ENCODE results near the gene CEND1.

The CEND1 gene

DNA sequence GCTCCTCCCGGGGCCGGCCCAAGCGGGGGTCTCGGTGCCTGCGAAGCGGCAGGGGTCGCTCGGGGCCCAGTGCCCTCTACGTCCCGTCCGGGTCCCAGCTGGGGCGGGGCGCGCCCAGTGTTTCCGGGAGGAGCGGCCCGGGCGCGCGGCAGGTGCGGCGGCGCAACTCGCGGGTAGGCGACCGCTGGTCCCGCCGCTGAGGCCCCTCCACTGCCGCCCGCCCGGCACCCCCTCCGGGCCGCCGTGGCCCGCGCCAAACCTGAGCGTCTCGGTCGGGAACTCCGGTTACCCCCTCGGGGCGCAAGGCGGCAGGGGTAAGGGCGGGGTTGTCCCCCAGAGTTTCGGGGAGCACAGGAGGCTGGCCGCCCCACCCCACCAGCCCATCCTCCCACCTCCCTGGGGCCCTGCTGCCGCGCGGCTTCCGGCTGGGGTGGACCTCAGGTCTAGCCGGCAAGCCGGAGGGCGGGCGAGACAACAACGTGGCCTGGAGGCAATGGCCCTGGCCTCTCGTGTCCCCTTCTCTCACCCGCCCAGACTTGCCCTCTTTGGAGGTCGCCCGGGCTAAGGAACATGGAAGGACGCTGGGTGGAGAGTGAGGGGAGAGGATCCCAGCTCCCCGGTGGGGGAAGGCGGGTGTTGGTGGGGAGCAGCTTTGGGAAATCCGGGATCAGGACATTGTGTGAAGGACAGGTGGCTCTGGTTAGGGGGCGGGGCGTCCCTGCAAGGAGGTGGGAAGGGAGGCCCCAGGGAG is 37.4 kb upstream of the CEND1 start:
- DNase-seq, result no peak

DNA sequence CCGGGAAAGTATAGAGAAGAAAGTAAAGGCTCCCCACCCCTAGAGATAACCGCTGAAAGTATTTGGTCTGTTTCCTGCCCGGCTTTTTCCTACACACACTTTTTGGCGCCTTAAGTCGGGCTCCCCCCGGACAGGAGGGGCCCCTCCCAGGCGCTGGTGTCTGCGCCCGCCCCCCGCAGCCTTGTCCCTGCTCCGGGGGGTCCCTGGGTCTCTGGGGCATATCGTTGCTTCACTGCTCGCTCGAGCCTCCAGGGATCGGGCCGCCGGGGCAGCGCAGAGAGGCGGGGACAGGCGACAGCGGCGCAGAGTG is 36.9 kb upstream of the CEND1 start:
- no peak for DNase-seq

DNA sequence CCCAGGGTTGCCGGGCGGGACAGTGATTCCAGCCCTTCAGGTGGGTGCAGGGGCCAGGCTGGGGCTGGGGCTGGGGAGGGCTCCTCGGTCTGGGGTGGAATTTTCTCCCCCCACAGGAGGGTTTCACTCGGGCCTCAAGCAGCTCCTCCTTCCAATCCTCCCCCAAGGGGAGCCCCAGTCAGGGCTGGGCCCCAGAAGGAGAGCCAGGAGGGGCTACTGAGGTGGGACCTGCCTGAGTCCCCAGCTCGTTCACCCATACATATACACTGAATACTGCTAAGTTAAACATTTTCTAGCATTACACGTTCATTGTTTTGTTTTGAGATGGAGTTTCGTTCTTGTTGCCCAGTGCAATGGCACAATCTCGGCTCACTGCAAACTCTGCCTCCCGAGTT is 36.3 kb upstream of the CEND1 start:
- DNase-seq, result no peak

DNA sequence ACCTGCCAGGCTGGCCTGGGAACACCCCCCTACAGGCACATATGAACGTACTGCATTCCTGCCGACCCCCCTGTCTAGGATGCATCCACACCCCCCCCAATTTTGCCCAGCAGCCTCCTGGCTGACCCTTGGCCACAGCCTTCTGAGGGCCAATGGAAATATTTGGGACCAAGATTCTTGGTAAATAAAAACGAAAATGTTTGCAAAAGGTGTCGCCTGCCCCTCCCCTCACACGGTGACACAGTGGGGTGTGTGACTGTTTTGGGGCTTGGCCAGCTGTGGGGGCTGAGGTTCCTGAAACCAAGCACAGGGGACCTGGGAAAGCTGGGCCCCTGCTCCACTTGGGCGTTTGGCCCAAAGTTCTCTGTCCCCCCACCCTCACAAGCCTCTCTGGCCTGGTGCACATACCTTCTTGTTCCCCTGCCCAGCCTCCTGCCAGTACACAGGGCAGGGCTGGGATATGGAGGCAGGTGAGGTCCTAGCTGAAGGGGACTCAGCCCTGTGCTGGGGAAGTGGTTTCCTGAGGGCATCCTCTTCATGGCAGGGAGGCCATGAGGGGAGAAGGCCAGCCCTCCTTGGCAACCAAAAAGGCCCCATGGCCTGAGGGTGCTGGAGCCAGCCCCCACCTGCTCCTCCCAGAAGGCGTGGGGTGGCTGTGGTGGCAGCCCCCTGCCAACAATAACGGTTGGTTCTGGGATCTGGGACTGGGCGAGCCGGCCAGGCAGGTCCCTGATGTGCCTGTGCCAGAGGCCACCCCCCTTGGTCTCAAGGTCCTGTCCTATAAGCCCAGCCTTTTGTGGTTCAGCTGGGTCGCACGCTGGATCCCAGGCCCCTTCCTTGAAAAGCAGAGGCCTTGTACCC is 35.7 kb upstream of the CEND1 start:
- DNase-seq, result no peak

DNA sequence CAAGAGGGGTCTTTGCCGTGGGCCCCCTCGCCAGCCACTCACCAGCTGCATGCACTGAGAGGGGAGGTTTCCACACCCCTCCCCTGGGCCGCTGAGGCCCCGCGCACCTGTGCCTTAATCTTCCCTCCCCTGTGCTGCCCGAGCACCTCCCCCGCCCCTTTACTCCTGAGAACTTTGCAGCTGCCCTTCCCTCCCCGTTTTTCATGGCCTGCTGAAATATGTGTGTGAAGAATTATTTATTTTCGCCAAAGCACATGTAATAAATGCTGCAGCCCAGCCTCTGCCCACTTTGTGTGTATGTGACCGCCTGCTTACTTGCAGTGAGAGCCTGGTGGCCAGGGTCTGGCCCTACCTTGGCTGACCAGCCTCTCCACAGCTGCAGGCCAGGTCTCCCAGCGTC is 35.1 kb upstream of the CEND1 start:
- DNase-seq, result no peak

DNA sequence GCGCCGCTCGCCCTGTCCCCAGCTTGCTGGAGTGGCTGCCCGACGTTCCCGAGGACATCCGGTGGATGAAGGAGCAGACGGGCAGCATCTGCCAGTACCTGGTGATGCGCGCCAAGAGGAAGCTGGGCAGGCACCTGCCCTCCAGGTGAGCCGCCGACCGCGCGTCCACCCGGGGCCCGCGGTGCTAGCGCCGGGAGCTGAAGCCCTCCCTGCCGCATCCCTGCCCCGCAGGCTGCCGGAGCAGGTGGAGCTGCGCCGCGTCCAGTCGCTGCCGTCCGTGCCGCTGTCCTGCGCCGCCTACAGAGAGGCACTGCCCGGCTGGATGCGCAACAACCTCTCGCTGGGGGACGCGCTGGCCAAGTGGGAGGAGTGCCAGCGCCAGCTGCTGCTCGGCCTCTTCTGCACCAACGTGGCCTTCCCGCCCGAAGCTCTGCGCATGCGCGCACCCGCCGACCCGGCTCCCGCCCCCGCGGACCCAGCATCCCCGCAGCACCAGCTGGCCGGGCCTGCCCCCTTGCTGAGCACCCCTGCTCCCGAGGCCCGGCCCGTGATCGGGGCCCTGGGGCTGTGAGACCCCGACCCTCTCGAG is 34.5 kb upstream of the CEND1 start:
- no peak for DNase-seq

DNA sequence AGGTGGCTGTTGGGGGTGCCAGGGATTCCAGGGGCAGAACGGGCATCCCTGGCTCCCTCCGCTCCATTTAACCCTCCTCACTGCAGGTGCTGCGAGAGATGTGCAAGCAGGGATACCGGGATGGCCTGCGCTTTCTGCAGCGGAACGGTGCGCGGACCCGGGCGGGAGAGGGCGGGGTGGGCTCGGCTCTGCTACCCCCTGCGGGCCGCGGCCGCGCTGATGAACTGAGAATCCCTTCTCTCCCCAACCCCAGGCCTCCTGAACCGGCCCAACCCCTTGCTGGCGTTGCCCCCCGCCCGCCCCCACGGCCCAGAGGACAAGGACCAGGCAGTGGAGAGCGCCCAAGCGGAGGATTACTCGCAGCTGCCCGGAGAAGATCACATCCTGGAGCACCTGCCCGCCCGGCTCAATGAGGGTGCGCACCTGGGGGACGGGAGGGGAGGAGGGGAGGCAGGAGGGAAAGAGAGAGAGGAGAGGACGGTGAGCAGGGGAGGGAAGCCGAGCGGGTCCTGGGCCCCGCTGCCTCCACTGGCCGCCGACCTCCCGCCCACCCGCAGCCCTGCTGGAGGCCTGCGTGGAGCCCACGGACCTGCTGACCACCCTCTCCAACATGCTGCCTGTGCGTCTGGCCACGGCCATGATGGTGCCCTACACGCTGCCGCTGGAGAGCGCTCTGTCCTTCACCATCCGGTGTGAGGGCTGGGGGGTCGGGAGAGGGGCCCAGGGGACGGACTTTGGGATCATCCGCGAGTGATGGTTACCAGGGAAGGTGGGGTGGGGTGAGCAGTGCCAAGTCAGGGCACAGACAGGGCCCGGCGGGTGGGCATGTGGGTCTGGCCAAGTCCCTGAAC is 33.8 kb upstream of the CEND1 start:
- DNase-seq, result no peak

DNA sequence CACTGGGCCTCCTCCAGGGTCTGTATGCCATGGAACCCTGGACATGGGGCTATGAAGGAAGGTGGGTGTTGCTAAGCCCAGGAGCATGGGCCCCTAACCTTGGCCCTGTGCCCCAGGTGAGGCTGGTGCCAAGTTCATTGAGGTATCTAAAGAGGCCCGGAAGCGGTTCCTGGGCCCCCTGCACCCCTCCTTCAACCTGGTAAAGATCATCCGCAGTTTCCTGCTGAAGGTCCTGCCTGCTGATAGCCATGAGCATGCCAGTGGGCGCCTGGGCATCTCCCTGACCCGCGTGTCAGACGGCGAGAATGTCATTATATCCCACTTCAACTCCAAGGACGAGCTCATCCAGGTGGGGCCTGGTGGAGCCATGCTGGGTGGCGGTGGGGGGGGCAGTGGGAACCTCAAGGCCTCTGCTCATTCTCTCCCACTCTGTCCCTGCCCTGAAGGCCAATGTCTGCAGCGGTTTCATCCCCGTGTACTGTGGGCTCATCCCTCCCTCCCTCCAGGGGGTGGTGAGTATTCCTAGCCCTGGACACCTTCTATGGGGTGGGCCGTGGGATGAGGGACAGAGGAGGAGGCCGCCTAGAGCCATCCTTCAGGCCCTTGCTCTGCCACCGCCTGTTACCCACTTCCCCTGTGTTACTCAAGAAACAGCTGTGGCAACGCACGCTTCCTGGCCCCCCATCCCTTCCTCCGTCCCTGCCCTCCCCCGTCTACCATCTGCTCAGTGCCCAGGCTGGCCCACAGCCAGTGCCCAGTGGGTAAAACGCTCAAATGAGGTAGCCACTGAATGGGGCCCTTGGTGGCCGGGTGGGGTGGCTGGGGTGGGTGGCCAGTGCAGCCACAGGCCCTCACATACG is 31.9 kb upstream of the CEND1 start:
- DNase-seq, result no peak

DNA sequence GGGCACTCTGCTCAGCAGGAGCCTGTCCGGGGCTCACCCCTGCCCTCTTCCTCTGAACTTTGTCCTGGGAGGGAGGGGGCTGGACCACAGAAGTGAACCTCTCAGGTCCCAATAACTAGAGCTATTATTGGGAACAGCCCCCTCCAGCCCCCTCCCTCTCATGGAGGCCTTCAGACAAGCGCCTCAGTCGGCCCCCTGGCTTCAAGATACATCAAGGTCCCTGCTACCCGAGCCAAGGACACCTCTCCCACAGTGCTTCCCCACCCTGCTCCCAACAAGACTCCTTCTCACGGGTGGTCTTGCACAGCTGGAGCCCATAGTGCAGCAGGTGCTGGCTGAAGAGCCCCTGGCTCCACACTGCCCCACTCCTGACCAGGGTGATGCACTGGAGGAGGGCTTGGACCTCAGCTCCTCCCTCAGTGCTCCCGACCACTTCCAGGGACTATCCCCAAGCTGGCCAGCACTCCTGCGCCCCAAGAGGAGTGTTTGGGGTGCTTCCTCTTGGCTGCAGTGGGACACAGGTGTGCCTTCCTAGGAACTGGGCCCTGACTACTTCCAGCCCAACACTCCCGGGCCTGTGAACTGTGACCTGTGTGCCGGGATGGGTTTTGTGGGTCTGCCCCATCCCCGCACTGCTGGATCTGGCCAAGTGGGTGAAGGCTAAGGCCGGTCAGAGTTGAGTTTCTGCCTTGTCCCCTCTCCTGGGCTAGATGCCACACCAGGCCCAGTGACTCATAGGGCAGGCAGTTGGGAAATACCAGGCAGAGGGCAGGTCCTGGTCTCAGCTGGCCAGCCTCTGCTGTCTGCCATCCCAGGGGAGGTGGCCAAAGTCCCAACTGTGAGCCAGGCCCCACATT is 31.0 kb upstream of the CEND1 start:
- no peak for DNase-seq

DNA sequence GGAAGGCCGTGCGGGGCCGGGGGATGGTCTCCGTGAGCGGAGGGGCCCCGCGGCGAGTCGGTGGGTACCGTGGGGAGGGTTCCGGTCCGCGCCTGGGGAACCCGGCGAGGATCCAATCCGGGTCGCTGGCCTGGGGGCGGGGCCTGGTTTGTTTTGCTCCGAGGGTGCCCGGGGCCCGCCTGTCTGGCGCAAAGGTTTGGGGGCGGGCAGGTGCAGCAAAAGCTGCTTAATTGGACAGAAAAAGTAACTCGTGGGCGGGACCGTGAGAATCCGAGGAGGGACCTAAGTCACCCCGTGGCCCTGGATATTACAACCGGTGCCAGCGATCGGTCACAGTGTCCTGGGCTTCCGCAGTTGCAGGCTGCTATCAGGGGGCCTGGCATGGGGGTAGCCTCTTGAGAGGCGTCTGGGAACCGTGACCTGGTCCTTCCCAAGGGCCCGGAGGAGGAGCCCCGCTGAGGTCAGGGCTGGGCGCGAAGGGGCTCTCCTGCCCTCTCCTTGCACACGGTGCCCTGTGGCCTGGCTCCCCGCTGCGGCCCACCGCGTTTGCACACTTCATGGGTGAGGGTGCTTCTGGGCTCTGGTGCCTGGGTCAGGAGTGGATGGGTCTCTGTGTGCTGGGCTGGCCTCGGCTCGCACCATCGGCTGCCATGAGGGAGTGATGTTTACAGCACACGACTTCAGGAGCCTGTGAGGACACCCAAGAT is 30.2 kb upstream of the CEND1 start:
- peak; percentile 61 for DNase-seq

DNA sequence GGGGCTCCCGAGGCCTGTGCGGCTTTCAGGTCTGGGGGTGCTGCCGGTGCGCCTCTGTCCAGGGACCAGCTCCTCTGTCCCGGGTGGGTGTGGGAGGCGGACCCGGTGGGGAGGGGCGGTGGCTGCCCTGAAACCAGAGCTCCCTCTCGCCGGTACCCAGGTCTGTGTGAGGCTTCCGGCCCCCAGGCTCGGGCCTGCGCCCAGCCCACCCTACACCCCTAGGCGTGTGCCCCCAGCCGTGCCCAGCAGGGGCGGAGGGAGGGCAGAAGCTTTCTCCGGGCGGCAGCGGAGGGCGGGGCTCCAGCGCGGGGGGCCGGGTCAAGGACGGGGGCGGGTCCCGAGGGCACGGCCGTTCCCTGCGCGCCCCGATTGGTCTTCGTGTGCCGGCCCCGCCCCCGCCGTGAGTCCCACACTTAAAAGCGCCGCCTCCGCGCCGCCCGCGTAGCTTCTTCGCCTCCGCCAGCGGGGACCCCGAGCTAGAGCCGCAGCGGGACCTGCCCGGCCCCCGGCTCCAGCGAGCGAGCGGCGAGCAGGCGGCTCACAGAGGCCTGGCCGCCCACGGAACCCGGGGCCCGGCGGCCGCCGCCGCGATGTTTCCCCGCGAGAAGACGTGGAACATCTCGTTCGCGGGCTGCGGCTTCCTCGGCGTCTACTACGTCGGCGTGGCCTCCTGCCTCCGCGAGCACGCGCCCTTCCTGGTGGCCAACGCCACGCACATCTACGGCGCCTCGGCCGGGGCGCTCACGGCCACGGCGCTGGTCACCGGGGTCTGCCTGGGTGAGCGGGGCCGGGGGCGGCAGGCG is 29.4 kb upstream of the CEND1 start:
- peak; percentile 89 for DNase-seq

DNA sequence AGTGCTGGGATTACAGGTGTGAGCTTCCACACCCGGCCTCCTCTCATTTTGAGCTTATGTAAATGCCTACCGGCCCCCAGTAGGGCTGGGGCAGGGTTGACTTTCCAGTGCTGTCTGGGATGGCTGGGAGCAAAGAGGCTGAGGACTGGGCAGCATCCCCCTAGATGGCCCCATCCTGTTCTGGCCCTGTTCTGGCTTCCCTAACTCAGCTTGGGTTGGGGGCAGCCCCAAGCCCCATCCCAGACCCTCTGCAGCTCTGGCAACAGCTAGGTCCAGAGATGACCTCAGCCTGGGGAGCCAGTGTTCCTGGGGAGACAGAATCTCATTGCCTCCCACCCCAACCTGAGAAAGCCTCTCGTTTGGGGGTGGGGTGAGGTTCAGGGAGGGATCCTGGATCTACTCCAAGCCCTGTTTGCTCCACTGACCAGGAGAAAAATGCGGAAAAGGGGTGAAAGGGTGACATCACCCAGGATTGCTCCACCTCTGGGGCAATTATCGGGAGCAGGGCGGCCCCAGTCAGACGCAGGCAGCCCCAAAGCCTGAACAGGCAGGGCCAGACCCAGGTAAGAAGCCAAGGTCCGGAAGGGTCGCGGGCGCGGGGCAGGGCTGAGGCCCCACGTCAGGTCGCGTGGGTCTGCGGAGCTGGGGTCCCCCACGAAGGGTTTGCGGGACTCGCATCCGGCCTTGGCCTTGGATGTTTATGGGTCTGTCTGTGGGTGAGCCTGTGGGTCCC is 28.7 kb upstream of the CEND1 start, which contains the start of gene PNPLA2:
Gene PNPLA2 (plus strand): TSS at position 519 of the 733 bp plus-strand sequence. CDS start 805 bp downstream, outside the sequence.
- peak; percentile 59 for DNase-seq

DNA sequence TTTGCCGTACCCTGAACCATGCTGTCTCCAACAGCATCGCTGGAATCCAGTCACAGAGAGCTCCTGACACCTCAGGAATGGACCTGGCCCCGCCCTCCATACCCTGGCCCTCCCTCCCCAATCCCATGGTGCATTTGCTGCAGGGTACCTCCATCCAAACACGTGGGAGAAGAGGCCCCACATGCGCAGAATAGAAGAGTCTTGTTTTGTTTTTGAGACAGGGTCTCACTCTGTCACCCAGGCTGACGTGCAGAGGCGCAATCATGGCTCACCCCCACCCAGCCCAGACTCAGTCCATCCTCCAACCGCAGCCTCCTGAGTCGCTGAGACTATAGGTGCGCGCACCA is 26.5 kb upstream of the CEND1 start:
- no peak for DNase-seq

DNA sequence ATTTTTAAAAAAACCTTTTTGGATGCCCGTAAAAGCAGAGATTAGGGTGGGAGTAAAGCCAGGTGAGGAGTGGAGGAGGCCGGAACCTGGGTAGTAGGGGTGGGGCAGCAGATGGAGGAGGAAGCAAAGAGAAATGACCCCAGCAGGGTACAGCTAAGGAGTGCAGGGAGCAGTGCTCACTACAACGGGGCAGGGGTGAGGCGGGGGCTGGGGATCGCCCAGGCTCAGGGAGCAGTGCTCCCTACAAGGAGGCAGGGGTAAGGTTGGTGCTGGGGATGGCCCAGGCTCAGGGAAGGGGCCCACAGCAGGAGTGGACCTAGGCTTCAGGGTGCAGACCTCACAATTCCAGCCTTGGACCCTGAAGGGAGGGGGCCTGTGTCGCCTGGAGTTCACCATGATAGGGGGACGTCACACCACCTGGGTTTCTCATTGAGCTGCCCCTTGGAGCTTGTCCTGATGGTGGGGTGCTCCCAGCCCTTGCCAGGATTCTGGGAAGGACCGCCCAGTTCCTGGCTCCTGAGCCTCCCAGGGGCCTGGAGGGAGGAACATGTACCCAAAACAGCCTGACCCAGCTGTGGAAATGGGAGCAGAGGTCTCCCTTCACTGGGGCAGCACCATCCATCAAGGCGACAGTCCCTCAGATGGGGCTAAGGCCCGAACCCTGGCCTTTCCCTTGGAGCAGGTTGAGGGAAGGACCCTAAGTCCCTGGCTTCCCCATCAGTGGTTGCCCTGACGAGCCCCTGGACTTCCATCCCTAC is 26.0 kb upstream of the CEND1 start:
- DNase-seq, result no peak

DNA sequence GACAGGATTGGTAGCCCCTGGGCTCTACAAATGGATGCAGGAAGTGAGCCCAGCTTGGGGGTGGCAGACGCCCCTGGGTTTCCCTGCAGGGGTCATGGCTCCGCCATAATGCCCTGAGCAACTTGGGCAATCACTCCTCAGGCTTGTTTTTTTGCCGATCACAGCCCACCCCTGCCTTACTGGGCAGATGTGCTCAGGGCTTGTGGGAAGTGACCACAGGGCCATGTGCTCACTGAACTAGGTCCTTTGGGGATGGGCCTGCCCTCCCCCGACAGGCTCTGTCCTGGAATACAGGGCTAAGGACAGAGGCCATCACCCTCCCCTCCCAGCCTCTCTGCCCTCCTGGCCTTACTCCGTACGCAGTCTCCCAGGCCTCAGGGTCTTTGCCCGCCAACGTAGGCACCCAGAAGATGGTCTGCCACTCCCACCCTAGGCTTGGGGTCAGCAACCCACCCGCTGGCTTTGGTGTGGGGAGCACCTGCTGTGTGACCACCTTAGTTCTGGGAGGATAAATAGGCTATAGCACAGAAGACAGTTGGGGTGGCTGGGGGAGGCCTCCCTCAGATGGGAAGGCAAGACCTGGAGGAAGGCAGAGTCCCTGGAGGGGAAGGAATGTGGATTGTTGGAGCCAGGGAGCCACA is 23.7 kb upstream of the CEND1 start:
- no peak for DNase-seq

DNA sequence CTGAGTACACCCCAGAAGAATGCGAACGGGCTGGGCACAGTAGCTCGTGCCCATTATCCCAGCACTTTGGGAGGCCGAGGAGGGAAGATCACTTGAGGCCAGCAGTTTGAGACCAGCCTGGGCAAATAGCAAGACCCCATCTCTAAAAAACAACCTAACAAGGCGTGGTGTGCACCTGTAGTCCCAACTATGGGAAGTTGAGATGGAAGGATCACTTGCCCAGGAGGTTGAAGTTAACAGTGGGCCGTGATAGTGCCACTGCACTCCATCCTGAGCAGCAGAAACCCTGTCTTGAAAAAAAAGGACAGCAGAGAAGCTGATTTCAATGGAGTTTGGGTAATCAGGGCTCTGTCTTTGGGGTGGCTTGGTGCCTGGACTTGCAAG is 23.2 kb upstream of the CEND1 start:
- DNase-seq, result no peak

DNA sequence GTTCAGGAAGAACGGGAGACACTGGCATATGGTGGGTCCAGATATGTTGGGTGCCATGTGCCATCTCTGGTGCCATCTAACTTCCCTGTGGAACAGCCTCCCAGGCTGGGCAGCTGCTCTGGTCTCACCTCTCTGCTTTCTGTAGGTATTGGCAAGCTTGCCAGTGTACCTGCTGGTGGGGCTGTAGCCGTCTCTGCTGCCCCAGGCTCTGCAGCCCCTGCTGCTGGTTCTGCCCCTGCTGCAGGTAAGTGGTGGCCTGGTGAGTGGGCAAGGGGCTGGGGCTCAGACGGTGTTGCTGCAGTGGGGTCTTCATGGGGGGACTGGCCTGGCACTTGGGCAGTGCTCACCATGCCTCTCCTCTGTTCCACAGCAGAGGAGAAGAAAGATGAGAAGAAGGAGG is 22.5 kb upstream of the CEND1 start:
- DNase-seq, result no peak

Data from fibroblast of skin of right biceps (primary cell).